ENCODE data around the gene AGER. TPM values are rescaled to one million over a fixed set of nuclear protein-coding genes. Genes with fewer than 3 reads are reported as not detected.
A peak's percentile ranks its signal among the peaks of the same experiment; 100 is the strongest.

The AGER gene
- total and polyA plus RNA-seq, 9 of the 15 experiments (the other 6 are each of a cell fraction or from before 2014, with no cell fraction given), result 1.2 to 11.5 (median 4.1) TPM

DNA sequence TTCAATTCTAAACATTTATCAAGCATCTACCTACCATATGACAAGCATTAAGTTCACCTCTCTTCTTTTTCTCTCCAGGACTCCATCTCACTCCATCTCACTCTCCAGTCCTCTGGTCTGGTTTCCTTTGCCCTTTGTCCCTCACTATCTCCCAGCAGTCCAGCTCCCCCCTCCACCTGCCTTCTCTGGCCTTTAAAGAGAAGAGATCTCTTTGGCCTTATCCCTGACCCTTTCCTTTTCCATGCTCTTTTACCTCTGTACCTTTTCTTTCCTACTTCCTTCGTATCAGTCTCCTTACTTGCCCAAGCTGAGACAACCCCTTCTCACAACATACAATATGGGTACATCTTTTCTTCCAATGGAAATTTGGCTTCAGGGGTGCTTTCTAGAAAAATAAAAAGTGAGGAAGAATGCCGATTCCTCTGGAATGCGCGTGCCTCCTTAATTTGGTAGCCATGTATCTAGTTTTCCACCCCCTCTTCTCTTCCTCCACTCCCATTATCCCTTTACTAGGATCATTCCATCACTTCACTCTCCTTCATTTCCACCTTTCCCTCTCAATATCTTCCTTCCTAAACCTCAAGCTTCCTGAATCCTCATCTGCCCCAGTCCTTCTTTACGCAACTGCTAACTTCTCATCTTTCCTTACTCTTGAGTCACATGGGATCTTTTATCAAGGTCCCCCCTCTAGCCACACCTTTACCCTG lies 7.4 kb downstream of the AGER start (continued):
- TF ChIP-seq EWSR1 (IDR thresholded peaks at IDR 0.05; ENCODE audit: borderline replicate concordance, low read depth, partially characterized antibody) (no peak), RBFOX2 (IDR thresholded peaks at IDR 0.05; ENCODE audit: low read depth, low read length) (no peak), TBP (optimal IDR thresholded peaks at IDR 0.05; ENCODE audit: low read depth, low read length) (no peak), RBM15 (IDR thresholded peaks at IDR 0.05; ENCODE audit: insufficient read depth, low read length) (no peak), SMARCC2 (IDR thresholded peaks at IDR 0.05; ENCODE audit: low read depth) (no peak), BRD4 (IDR thresholded peaks at IDR 0.05) (no peak), TFAP4 (CRISPR knock-in tag; IDR thresholded peaks at IDR 0.05; ENCODE audit: borderline replicate concordance) (no peak), BMI1 (IDR thresholded peaks at IDR 0.05; ENCODE audit: low read length) (no peak), ETV5 (CRISPR knock-in tag; IDR thresholded peaks at IDR 0.05; ENCODE audit: low read depth) (no peak), POLR2B (IDR thresholded peaks at IDR 0.05; ENCODE audit: low read depth, partially characterized antibody) (peak; percentile 32), ZNF589 (CRISPR knock-in tag; IDR thresholded peaks at IDR 0.05; ENCODE audit: low read depth) (no peak), NEUROD1 (IDR thresholded peaks at IDR 0.05; ENCODE audit: borderline replicate concordance, low read depth, low read length, partially characterized antibody) (no peak), GABPB1 (CRISPR knock-in tag; IDR thresholded peaks at IDR 0.05) (no peak), KLF1 (tag; IDR thresholded peaks at IDR 0.05) (no peak), FOS (IDR thresholded peaks at IDR 0.05; ENCODE audit: extremely low read depth, insufficient read length) (no peak), TEAD2 (tag; IDR thresholded peaks at IDR 0.05) (no peak), ATF1 (CRISPR knock-in tag; IDR thresholded peaks at IDR 0.05) (no peak), ATF1 (tag; IDR thresholded peaks at IDR 0.05) (no peak), ZNF197 (CRISPR knock-in tag; IDR thresholded peaks at IDR 0.05; ENCODE audit: low read depth) (no peak; the same call in 1 of the 2 replicates), ZNF239 (CRISPR knock-in tag; IDR thresholded peaks at IDR 0.05) (no peak)
- TF ChIP-seq, protein P1, sequence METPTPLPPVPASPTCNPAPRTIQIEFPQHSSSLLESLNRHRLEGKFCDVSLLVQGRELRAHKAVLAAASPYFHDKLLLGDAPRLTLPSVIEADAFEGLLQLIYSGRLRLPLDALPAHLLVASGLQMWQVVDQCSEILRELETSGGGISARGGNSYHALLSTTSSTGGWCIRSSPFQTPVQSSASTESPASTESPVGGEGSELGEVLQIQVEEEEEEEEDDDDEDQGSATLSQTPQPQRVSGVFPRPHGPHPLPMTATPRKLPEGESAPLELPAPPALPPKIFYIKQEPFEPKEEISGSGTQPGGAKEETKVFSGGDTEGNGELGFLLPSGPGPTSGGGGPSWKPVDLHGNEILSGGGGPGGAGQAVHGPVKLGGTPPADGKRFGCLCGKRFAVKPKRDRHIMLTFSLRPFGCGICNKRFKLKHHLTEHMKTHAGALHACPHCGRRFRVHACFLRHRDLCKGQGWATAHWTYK (CRISPR knock-in tag; IDR thresholded peaks at IDR 0.05), result no peak
- TF ChIP-seq, protein P2, sequence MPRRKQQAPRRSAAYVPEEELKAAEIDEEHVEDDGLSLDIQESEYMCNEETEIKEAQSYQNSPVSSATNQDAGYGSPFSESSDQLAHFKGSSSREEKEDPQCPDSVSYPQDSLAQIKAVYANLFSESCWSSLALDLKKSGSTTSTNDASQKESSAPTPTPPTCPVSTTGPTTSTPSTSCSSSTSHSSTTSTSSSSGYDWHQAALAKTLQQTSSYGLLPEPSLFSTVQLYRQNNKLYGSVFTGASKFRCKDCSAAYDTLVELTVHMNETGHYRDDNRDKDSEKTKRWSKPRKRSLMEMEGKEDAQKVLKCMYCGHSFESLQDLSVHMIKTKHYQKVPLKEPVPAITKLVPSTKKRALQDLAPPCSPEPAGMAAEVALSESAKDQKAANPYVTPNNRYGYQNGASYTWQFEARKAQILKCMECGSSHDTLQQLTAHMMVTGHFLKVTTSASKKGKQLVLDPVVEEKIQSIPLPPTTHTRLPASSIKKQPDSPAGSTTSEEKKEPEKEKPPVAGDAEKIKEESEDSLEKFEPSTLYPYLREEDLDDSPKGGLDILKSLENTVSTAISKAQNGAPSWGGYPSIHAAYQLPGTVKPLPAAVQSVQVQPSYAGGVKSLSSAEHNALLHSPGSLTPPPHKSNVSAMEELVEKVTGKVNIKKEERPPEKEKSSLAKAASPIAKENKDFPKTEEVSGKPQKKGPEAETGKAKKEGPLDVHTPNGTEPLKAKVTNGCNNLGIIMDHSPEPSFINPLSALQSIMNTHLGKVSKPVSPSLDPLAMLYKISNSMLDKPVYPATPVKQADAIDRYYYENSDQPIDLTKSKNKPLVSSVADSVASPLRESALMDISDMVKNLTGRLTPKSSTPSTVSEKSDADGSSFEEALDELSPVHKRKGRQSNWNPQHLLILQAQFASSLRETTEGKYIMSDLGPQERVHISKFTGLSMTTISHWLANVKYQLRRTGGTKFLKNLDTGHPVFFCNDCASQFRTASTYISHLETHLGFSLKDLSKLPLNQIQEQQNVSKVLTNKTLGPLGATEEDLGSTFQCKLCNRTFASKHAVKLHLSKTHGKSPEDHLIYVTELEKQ (CRISPR knock-in tag; IDR thresholded peaks at IDR 0.05), result 0 out of 2 replicates have a peak, but pooled peaks have one; percentile 29
- TF ChIP-seq, protein P3, sequence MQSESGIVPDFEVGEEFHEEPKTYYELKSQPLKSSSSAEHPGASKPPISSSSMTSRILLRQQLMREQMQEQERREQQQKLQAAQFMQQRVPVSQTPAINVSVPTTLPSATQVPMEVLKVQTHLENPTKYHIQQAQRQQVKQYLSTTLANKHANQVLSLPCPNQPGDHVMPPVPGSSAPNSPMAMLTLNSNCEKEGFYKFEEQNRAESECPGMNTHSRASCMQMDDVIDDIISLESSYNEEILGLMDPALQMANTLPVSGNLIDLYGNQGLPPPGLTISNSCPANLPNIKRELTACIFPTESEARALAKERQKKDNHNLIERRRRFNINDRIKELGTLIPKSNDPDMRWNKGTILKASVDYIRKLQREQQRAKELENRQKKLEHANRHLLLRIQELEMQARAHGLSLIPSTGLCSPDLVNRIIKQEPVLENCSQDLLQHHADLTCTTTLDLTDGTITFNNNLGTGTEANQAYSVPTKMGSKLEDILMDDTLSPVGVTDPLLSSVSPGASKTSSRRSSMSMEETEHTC (IDR thresholded peaks at IDR 0.05), result no peak
